Activated CD4-positive, alpha-beta T cell treated with anti-CD3 and anti-CD28 coated beads, Interleukin-2, amount 50 U/mL, for 4 hours (primary cell): ENCODE results near the gene SSMEM1.

Experiments used
- DNase-seq, 2 experiments: peaks; one replicate each; pipeline ENCODE4 v3.0.0-alpha.2; 2020

Gene SSMEM1

DNA sequence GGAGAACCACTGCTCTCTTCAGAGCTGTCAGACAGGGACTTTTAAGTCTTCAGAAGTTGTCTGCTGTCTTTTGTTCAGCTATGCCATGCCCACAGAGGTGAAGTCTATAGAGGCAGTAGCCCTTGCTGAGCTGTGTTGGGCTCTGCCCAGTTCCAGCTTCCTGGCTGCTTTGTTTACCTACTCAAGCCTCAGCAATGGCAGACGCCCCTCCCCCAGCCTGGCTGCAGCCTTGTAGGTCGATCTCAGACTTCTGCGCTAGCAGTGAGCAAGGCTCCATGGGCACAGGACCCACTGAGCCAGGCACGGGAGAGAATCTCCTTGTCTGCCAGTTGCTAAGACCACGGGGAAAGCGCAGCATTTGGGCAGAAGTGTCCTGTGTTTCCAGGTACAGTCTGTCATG, 46.9 kb downstream of the SSMEM1 start:
- DNase-seq, result no peak

DNA sequence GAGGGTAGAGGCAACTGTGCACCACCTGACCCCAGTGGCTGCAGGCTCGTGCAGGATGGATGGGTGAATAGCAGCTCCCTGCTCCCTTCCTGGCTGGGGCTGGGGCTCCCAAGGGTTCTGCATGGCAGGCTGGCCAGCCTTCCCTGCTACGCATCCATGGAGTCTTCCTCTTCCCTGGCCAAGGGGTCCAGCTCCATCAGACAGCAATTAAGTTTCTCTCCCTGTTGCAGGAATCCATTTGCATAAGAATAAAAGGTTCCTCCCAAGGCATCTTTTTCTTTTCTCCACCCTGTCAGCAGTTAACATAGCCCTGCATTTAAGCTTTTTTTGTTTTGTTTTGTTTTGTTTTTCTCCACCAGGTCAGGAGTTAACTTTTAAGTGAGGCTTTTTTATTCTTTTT, 49.0 kb downstream of the SSMEM1 start:
- DNase-seq, result no peak

DNA sequence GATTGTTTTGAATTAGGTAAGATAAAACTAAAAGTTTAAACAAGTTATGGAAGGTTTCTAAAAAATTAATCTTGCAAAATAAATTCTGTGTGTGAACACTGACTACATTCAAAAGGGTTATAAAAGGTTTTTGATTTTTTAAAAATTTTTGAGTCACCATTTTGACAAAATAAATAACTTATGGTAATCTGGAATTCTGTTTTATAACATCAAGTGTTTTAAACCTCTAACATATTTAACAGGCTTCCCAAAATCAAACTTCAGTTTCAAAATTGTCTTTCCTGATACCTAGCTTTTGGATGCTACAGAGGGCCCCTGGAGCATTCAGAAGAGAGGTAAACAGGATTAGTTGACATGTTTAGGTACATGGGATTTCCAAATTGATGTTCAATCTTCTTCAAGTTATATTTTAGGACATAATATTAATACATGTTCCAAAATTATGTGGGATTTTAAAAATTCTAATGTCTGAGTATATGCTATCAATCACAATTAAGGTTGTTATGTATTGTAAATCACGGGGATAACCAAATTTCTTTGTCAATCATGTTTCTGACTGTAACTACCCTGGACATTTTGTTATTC, 50.9 kb downstream of the SSMEM1 start:
- no peak for DNase-seq

DNA sequence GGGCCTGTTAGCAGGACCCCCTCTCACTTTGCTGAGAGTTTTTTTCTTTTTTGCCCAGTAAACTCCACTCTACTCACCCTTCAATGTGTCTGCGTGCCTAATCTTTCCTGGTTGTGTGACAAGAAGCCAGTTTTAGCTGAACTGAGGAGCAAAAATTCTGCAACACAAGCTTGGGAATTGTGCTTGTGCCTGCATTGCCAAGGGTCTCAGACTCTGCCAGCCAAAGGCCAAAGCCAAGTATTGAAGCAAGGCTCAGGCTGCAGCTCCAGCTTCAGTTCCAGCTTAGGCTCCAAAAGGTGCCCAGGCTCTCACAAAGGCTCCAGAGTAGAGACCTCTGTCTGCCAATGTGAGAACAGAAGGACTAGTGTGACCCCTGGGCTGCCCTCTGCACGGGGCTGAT, 54.8 kb downstream of the SSMEM1 start:
- DNase-seq, result no peak

DNA sequence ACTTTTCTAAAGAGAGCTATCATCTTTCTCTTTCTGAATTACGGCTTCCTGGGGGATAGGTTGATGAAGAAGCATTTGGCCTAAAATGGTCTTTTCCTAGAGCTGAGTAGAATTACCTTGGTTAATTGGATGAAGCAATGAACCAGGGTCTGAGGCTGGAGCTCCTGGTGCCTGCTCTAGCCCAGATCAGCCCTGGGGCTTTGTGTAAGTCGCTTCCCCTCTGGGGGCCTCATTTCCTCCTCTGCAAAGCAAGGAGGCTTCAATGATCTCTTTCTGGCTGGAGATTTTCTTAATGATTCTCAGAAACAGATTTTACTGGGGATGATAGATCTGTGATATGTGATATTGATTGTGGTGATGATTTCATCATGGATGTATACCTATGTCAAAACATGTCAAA, 55.5 kb downstream of the SSMEM1 start:
- DNase-seq, result no peak
